ENCODE data around the gene FGA.

DNA sequence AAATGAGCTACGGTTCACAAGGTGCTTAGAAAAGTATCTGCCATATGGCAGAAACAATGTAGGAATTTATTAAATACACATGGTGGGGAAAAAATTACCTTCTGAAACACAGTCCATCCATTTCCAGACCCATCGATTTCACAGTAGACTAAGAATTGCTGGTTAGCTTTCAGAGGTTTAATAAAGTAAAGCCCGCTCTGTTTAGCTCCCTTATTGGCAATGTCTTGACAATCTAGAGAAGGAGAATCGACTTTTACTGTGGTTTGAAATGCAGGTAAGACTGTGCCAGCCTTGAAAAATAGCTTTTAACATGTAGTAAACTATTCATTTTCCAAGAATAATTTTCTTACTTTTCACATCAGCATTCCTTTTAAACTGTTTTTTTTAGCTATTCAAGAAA is 19.0 kb upstream of the FGA start:
- TF ChIP-seq POLR2A (IDR thresholded peaks at IDR 0.05; ENCODE audit: low read depth, low read length): no peak
- no peak for TF ChIP-seq POLR2AphosphoS5 (IDR thresholded peaks at IDR 0.05; ENCODE audit: low read depth, low read length)
- TF ChIP-seq PAX5 (IDR thresholded peaks at IDR 0.05; ENCODE audit: insufficient read depth, low read length, severe bottlenecking): no peak
- TF ChIP-seq TAF1 (IDR thresholded peaks at IDR 0.05; ENCODE audit: low read depth, low read length): no peak

Measured in GM12891 (cell line).